Pulmonary artery endothelial cell (primary cell): ENCODE data around the gene PANK3. TPM values are rescaled to one million over a fixed set of nuclear protein-coding genes. Genes with fewer than 3 reads are reported as not detected.
"Not testable (repeated sequence)": the region's sequence is repeated elsewhere in the genome, so short reads cannot be mapped to it uniquely, and the experiment has no call there.

Source experiments
- DNase-seq: peaks from one replicate; pipeline ENCODE4 v3.0.0-alpha.2; 2011; ENCODE audit warnings: low read depth, low spot score
- total RNA-seq: library from RNA; depleted of rRNA; stranded (reverse); fragments of >200 nt; gene quantifications from 2 replicates; pipeline ENCODE4 v1.2.3, GENCODE V29; 2014

Gene PANK3
- total RNA-seq: 41.7 and 58.4 TPM in 2 replicates

DNA sequence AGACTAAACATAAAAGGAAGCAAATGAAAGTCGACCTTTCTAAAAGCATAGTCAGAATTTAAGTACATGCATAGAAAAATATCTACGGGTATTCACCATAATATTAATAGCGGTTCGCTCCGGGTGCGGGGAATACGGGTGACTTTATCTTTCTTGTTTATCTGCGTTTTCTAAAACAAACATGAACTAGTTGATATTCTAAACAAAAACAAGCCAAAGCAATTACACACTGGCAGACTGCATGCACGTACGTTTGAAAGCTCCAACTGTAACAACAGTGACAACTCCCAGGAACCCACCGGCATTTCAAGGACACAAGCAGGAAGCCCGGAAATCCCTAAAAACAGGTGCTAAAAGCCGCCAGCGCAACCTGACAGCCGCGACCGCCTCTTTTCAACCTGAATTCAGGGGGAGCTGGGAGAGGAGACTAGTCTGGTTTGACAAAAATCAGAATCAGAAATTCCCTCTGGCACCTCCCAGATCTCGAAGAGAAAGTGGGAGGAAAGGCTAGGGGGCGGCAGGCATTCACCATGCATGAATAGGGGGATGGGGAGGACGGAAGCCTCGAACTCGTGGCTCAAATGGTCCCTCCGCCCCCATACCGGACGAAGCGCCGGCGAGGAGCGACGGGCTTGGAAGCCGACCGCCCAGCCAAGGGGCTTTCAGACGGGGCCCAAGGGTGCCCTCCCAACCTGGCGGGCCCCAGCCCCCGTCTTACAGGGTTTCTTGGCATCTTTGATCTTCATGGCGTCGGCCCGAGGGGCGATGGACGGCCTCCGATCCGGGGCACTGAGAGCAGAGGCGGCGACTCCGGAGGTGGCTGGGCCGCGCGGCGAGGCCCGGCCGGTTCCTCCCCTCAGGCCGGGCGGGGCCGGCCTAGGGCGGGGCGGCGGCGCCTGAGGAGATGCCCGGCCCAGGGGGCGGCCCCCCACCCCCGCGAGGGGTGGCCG lies at the start of gene PANK3:
TSS of gene PANK3 (minus strand) at position 831 of the 950 bp plus-strand sequence. CDS start at position 746, 85 bp downstream.
- DNase-seq: peak; percentile 26

DNA sequence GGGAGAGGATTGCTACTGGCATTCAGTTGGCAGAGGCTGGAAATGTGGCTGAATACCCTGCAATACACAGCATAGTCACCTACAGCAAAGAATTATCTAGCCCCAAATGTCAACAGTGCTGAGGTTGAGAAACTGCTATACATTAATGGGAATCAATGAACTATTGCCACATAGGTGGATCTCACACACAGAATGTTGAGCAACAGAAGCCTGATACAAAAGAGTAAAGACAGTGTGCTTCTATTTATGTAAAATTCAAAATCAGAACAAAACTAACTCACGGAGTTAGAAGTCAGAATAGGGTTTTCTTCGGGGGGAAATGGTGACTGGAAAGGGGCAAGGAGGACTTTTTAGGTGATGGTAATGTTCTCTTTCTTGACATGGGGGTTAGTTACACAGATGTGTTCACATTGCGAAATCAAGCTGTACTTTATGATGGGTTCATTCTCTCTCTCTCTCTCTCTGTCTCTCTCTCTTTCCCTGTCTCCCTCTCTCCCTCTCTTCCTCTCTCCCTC lies 45.7 kb upstream of the PANK3 start:
- DNase-seq: no peak

DNA sequence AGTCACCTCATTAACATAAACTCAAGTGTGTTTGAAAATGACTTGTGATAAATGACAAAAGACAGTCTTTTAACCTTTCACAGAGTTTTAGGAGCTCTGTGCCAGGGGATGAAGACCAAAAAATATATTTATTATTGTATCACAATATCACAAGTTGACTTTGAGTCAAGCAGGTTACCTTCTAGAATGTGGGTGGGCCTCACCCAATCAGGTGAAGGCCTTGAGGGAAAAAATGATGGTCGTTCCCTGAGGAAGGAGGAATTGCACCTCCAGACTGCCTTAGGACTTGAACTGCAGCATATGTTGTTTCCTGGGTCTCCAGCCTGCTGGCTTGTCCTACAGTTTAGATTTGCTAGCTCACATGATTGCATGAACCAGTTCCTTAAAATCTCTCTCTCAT lies 41.6 kb upstream of the PANK3 start:
- DNase-seq: no peak

DNA sequence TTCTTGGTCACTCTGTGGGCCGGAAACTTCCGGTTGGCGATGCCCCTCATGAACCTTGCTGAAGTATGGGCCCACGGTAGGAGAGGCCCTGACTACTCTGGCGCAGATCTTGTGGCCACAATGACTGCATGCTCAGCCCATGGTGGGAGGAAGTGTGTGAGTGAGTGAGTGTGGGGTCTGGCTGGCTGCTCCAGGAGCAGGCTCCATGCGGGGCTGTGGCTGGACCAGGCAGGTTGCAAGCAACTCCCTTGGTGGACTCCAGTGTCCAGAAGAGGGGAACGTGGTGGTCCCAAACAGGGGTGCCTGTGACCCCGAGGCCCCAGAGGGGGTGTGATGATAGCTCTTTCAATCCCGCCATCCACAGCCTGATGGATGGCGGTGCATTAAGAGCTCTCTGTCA lies 35.5 kb upstream of the PANK3 start:
- no peak for DNase-seq

DNA sequence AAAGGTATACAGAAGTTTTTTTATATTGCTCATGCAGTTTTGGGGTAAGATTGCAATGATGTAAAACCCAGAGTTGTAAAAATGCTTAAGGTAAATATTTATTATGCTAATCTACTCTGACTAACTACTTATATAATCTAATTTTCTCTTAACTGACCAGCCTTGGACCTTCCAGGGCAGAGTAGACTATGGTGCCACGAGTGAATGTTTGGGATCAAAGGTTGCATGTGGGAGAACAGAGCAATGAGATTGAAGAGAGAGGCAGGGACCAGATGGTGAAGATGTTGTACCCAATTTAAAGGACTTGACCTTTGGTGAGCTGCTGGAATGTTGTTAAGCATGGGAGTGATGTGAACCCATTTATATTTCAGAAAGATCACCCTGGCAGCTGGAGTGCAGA lies 34.8 kb upstream of the PANK3 start:
- no peak for DNase-seq

DNA sequence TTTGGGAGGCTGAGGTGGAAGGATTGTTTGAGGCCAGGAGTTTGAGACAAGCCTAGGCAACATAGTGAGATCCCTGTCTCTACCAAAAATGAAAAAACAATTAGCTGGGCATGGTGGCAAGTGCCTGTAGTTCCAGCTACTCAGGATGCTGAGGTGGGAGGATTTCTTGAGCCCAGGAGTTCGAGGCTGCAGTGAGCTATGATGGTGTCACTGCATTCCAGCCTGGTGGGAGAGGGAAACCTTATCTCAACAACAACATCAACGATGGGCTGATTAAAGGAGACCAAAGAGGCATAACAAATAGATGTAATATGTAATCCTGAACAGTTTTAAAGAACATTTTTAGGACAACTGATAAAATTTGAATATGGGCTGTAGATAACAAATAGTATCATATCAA lies 34.2 kb upstream of the PANK3 start:
- DNase-seq: no peak

DNA sequence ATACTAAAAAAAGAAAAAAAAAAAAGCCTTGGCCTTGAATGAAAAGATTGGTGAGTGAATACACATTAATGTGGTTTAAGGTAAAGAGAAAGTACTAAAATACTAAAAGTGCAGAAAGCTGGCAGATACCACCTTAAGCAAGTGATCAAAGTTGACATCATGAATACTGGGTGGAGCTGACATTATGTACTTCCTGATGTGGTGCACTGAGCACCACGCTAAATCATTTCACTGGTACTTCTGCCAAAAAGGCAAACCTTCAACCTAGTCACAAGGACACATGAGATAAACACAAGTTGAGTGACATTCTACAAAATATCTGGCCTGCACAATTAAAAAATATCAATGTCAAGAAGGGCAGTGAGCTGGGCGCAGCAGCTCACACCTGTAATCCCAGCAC lies 33.8 kb upstream of the PANK3 start:
- no peak for DNase-seq

DNA sequence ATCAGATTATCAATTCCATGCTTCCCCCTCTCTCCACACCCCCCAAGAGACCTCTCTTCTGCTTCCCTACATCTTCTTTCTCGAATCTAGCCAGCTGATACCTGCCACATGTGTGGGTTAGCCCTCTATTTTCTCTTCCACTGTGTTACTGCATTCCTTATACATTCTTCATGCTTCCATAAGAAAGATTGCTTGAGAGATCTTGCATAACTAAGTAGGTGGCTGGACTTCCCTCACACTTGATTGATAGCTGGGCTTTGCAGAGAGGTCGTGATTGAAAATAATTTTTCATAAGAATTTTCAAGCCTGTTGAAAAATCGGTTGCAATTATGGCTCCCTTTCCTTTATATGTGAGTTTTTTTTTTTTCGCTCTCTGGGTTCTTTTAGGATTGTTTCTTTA lies 33.0 kb upstream of the PANK3 start:
- no peak for DNase-seq

DNA sequence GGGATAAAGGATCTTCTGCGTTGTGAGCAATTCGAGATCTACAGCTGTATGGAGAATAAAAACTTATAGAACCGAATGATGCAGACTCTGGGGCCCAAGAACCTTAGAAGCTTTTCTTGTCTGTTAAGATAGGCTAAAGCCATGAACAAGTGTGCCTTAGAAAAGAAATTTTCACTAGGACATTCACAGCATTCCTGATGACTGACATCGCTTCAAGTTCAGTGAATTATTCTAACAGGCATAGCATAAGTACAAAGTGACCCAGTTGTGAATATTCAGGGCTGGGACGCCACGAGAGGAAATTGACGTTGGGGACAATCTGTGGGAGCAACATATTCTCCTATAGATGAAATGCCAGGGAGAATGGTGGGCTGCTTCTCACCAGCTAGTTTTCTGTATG lies 32.0 kb upstream of the PANK3 start:
- no peak for DNase-seq

DNA sequence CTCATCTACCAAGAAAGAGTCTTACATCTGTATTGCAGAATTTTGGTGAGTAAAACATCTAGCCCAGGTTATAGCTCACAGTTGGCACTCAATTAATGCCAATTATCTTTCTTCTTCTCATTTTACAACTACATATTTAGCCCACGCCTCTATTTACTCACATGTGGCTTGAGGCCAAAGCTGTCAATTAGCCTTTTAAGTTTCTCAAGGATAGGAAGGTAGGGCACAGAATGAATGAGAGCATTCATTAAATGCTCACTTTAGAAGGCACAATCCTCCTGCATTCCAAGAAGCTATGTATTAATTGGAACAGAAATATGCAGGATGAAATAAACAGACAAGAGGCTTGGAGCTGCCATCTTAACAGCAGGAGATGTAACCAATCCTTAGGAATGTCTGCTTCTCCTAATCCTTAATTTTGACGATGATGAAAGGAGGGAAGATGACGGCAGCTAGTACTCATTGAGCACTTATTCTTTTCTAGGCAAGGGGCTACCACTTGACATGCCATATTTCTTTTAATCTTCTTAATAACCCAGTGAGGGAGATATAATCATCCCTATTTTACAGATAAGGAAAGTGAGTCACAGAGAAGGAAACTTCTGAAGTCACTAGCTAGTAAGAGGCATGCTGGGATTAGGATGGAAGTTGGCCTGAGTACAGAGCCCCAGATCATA lies 30.8 kb upstream of the PANK3 start:
- no peak for DNase-seq

DNA sequence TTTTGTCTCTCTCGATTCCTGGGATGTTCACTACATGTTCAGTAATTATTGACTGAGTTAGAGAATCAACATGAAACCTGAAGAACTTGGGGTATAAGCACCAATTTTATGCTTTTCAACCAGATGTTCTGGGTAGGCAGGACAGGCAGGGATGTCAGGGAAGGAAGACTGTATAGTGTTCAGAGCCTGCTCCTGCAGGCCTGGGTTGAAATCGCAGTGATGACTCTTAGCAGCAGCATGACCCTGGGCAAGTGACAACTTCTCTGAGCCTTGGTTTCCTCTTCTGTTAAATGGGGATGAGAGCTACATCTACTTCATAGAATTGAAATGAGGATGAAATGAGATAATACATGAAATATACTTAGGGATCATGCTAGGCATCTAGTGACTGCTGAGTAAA lies 29.7 kb upstream of the PANK3 start:
- DNase-seq: no peak

DNA sequence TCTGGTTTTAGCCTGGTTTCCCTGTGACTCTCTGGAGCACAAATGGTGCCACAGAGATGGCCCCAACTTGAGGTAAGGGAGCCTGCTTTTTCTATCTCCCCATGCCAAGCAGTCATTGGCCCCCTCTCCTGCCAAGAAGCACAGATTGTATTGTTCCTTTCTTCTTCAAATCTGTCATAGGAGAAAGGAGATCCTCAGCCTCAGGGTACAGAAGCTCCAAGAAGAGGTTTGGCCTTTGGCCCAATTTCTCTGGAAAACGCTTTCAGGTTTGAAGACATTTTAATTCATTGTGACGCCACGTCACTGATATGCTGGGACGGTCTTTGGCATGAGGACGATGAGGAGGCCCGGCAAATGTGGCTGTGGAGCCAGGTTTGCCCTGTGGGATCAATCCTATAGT lies 29.2 kb upstream of the PANK3 start:
- DNase-seq: no peak

DNA sequence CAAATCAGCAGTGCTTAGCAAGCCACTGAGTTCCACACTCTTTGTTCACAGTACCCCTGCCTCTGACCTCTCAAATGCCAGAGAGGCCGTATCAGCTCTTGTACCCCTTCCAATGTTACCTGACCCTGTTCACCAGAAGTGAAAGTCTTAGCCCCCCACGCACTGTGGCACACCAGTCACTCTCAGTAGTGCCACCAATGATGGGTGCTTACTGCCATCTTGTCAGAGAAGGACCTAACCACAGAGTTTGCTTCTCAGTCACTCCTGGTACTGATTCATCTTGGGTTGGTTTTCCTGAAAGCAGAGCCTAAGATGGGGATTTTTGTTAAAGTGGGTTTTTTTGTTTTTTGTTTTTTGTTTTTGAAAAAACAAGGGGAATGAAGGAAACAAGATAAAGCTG lies 28.8 kb upstream of the PANK3 start:
- no peak for DNase-seq

DNA sequence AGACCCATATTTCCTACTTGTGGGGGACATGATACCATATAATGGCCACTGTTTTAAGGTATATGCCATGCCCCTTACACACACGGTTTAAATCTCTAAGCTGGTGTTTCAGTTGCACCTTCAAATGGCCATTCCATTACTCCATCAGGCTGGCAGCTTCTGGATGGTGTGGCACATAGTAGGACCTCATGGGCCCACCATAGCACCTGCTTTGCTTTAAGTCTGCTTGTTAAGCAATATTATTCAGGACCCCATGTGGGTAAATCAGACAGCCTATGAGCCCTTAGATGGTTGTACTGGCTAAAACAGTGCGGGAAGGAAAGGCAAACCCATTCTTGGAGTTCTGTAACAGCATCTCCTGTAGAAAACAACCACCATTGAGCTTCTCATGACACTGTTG lies 27.4 kb upstream of the PANK3 start:
- no peak for DNase-seq

DNA sequence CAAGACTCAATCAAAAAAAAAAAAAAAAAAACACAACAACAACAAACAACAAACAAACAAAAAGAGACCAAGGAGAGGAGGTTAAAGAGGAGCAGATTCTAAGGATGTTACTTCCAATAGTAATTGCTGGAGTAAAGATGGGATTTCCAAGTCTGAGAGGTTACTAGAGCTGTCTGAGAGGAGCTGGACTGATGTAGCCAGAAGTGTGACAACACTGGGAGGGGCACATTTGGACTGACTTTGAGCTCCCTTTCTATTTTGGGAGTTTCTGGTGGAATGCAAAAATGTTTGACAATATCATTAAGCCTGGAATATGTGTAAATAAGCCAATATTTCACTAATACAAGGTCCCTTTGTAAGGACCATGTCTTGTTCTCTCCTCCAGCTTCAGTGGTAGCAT lies 25.3 kb upstream of the PANK3 start:
- no peak for DNase-seq

DNA sequence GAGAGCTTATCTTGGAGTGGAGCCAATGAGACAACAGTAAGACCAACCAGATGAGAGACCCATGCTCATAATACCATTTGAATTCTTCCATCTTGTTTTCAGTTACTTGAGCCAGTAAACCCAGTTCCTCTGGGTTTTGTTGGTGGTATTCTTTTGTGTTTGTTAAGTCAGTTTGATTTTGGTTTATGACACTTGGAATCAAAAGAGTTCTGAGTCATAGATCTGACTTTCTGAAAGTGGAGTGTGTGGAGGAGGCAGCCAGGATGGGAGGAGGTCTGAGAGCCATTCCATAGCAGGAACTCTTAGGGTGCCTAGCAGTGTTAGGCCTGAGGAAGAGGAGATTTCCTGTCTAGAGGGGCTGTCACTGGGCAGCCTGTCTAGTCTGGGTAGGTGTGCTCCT lies 24.6 kb upstream of the PANK3 start:
- no peak for DNase-seq

DNA sequence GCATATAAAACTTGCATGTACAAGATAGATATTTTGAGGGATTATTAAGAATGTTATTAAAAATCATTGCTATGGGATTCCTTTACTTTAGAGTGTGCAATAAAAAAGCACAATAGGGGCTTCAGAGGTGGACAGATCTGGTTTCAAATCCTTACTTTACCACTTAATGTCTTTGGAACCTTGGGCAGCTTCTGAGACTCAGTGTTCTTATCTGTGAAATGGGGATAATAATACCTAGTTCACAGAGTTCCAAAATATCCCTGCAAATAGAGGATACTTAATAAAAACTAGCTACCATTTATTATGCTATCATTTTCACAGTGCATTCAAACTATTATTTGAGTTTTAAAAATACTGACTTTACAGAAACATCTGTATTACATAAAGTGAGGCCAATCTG lies 23.3 kb upstream of the PANK3 start:
- DNase-seq: no peak

DNA sequence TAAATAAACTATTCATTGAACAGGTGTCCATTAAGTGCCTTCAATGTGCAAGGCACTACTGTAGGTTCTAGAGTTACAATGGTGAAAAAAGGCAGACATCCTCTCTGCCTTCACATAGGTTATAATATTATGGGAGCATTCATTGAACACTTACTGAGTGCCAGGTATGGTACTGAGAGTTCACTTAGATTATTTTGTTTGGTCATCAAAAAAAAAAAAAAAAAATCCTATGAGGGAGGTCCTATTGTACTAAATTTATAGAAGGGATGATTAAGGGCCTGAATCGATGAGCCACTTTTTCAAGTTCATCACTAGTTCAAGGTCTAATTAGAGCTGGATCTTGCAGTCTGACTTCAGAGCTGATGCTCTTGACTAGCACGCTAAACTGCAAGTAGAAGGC lies 22.8 kb upstream of the PANK3 start:
- no peak for DNase-seq

DNA sequence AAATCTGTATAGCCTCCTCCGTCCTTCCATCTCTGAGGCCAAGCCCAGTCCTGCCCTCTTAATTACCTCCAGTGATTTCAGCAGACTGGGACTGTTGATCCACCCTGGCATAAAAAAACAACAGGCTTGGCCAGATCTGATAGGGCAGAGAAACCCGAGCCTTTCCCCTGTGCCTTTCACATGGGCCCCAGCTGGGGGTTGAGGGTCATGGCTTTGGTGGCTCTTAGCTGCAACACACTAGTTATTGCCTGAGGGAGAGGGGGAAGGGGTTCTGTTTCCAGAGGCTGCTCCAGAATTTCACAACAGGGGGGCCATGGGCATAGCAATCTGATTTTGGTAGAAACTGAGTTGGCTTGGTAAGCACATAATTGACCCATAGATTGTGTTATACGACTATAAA lies 21.2 kb upstream of the PANK3 start:
- DNase-seq: no peak

DNA sequence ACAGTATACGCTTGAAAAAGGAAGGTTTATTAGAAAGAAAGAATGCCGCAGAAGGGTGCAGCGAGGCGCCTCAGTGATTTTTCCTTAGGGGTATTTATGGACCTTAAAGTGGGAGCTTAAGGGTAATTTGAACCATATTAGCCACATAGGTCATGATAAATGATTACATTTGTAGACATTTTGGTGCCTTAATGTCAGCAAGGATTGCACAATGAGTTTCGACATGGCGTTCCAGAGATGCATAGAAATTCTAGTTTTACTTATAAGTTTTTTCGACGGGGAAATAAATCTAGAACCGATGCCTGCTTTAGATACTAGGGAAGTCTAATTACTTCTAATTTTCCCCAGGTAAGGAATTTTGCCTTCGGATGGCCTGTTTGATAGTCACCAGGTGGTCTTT lies 20.7 kb upstream of the PANK3 start:
- DNase-seq: no peak

DNA sequence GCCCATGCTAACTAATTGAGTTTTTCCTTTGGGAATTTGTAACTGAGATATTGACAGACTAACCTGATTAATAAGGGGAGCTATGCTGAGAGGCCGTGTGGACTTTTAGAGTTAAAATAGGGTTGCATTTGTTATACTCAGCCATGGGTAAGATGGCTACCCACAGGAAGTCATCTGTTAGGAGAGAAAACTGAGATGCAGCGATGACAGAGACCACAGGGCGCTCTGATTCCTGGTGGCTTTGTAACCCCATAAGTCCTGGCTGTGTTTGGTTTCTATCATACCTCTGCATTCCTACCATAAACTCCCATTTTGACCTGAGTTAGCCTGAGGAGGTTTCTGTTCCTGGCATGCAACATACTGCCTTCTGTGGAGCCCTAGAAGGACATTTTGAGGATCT lies 19.5 kb upstream of the PANK3 start:
- DNase-seq: no peak

DNA sequence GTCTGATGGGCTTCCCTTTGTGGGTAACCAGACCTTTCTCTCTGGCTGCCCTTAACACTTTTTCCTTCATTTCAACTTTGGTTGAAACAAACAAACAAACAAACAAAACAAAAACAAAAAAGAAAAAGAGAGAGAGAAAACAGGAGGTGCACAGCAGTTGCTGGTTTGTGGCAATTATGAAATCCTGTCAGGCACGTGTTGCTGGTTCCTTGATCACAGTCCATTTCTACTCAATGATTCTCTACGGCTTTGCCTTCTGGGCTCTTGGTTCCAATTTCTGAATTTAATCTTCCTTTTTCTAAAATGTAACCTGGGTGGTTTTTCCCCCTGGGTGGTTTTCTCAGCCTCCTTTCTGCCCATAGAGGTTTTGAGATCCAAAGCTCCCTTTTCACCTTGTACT lies 17.8 kb upstream of the PANK3 start:
- no peak for DNase-seq

DNA sequence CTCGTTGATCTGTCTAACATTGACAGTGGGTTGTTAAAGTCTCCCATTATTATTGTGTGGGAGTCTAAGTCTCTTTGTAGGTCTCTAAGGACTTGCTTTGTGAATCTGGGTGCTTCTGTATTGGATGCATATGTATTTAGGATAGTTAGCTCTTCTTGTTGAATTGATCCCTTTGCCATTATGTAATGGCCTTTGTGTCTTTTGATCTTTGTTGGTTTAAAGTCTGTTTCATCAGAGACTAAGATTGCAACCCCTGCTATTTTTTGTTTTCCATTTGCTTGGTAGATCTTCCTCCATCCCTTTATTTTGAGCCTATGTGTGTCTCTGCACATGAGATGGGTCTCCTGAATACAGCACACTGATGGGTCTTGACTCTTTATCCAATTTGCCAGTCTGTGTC lies 17.0 kb upstream of the PANK3 start:
- not testable (repeated sequence) for DNase-seq
